HEK293T (cell line): ENCODE measurements around the gene LSM3.

Experiments used
- ARNT ChIP-seq: fragments of 450-650 bp; IDR thresholded peaks from 2 replicates; pipeline ENCODE4 v1.6.1; 2017; ENCODE audit warnings: mild to moderate bottlenecking
- BHLHE40 ChIP-seq: fragments of 450-650 bp; IDR thresholded peaks from 2 replicates; pipeline ENCODE4 v1.6.1; 2016; ENCODE audit warnings: mild to moderate bottlenecking, moderate library complexity, borderline replicate concordance
- CTBP1 ChIP-seq: fragments of 450-650 bp; IDR thresholded peaks from 2 replicates; pipeline ENCODE4 v1.6.1; 2016; ENCODE audit warnings: borderline replicate concordance
- ELF4 ChIP-seq: fragments of 450-650 bp; IDR thresholded peaks from 2 replicates; pipeline ENCODE4 v1.6.1; 2017; ENCODE audit warnings: antibody characterized with exemption
- FOXA1 ChIP-seq: fragments of 450-650 bp; IDR thresholded peaks from 2 replicates; pipeline ENCODE4 v1.6.1; 2016; ENCODE audit warnings: mild to moderate bottlenecking
- FOXK2 ChIP-seq: fragments of 450-650 bp; IDR thresholded peaks from 2 replicates; pipeline ENCODE4 v1.6.1; 2016; ENCODE audit warnings: mild to moderate bottlenecking
- HDGF ChIP-seq: fragments of 450-650 bp; IDR thresholded peaks from 2 replicates; pipeline ENCODE4 v1.6.1; 2017; ENCODE audit warnings: antibody characterized with exemption, borderline replicate concordance
- NFRKB ChIP-seq: fragments of 450-650 bp; IDR thresholded peaks from 2 replicates; pipeline ENCODE4 v1.6.1; 2016; ENCODE audit warnings: mild to moderate bottlenecking, moderate library complexity
- SP1 ChIP-seq: fragments of 450-650 bp; IDR thresholded peaks from 2 replicates; pipeline ENCODE4 v1.6.1; 2017
- TARDBP ChIP-seq: fragments of 450-650 bp; IDR thresholded peaks from 2 replicates; pipeline ENCODE4 v1.6.1; 2016
- ZNF384 ChIP-seq: fragments of 450-650 bp; IDR thresholded peaks from 2 replicates; pipeline ENCODE4 v1.6.1; 2016
- TF ChIP-seq, protein P1 (sequence below): fragments of 450-650 bp; IDR thresholded peaks from 2 replicates; pipeline ENCODE4 v1.6.1; 2016

DNA sequence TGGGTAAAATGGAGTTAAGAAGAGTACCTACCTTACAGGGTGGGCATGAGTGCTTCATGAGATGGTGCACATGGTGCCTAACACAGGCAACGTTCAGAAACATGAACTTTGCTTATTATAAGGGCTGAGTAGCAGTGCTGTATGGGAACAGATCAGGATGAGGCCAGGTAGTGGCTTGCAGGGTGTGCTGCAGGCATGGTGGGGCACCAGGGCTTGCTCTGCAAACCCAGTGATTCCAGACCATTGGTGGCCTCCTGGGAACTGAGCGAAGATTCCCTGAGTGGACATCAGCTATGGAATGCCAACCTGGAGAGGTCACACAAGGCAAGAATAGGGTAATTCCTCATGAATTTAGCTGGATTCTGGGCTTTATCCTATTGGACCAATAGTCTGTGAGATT is 37.9 kb upstream of the LSM3 start:
- TF ChIP-seq SP1, result no peak
- no peak for TF ChIP-seq FOXA1
- no peak for TF ChIP-seq CTBP1
- no peak for TF ChIP-seq NFRKB
- no peak for TF ChIP-seq ELF4
- no peak for TF ChIP-seq BHLHE40
- no peak for TF ChIP-seq TARDBP
- TF ChIP-seq, protein P1, sequence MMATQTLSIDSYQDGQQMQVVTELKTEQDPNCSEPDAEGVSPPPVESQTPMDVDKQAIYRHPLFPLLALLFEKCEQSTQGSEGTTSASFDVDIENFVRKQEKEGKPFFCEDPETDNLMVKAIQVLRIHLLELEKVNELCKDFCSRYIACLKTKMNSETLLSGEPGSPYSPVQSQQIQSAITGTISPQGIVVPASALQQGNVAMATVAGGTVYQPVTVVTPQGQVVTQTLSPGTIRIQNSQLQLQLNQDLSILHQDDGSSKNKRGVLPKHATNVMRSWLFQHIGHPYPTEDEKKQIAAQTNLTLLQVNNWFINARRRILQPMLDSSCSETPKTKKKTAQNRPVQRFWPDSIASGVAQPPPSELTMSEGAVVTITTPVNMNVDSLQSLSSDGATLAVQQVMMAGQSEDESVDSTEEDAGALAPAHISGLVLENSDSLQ, result no peak
- no peak for TF ChIP-seq ZNF384
- no peak for TF ChIP-seq HDGF
- no peak for TF ChIP-seq ARNT
- TF ChIP-seq FOXK2, result no peak
